ENCODE data around the gene ZFP82.
A peak's percentile ranks its signal among the peaks of the same experiment; 100 is the strongest.

ZFP82 gene

GRCh38 chr19:36409841-36410240 is 8.6 kb downstream of the ZFP82 start:
- H3K4me1 ChIP-seq (ENCODE audit: control insufficient read depth in 1 of 2, insufficient read depth in 2 of 2, low read length in 2 of 2): no peaks in the 10 kb centered on the region
- H3K36me3 ChIP-seq (ENCODE audit: control insufficient read depth in 1 of 2, insufficient read depth in 2 of 2, low read length in 2 of 2): peaks cover 21 to 60% of the 10 kb centered on the region in 2 donors
- H3K27me3 ChIP-seq (ENCODE audit: low read depth, low read length): no peaks in the 10 kb centered on the region
- no peak overlapping the region for H3K27ac ChIP-seq (ENCODE audit: low read length)
- H3K9me3 ChIP-seq (ENCODE audit: control insufficient read depth in 1 of 2, low read length in 2 of 2): peaks cover 0 to 10% of the 10 kb centered on the region in 2 donors
- peak overlapping the region in 1 of 2 donors; percentile 0 for H3K4me3 ChIP-seq (ENCODE audit: low read depth in 1 of 2, low read length in 2 of 2)

- Histone ChIP-seq H3K27ac (ENCODE audit: low read length) (no peak overlapping the region), H3K9me3 (ENCODE audit: control insufficient read depth in 1 of 2, low read length in 2 of 2) (peaks cover 0 to 13% of the 10 kb centered on the region in 2 donors), H3K27me3 (ENCODE audit: low read depth, low read length) (no peaks in the 10 kb centered on the region), H3K4me1 (ENCODE audit: control insufficient read depth in 1 of 2, insufficient read depth in 2 of 2, low read length in 2 of 2) (no peaks in the 10 kb centered on the region), H3K4me3 (ENCODE audit: low read depth in 1 of 2, low read length in 2 of 2) (no peak overlapping the region), H3K36me3 (ENCODE audit: control insufficient read depth in 1 of 2, insufficient read depth in 2 of 2, low read length in 2 of 2) (peaks cover 32 to 65% of the 10 kb centered on the region in 2 donors)
Observed at GRCh38 chr19:36408101-36408500, 10.3 kb downstream of the ZFP82 start.

DNA sequence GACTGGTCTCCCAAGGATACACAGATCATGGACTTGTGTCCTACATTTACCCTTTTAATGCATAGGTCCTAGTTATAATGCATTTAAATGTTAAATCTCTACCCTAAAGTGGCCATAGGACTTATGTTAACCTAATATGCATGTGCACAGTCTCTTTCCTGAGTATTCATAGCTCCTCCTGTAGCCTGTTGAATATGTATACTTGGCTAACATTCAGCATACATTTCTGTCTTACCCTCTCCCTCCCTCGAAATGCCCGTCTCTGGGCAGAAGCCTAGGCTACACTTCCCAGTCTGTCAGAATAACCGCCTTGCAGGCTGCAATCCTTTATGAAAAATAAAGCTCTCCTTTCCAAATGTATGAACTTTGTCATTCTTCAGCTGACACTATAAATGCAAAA is 13.9 kb downstream of the ZFP82 start:
- Histone ChIP-seq H3K27me3 (ENCODE audit: low read depth, low read length) (no peaks in the 10 kb centered on the region), H3K27ac (ENCODE audit: low read length) (no peak overlapping the region), H3K36me3 (ENCODE audit: control insufficient read depth in 1 of 2, insufficient read depth in 2 of 2, low read length in 2 of 2) (peaks cover 51 to 78% of the 10 kb centered on the region in 2 donors), H3K9me3 (ENCODE audit: control insufficient read depth in 1 of 2, low read length in 2 of 2) (peaks cover 5 to 18% of the 10 kb centered on the region in 2 donors), H3K4me3 (ENCODE audit: low read depth in 1 of 2, low read length in 2 of 2) (no peak overlapping the region), H3K4me1 (ENCODE audit: control insufficient read depth in 1 of 2, insufficient read depth in 2 of 2, low read length in 2 of 2) (no peaks in the 10 kb centered on the region)

DNA sequence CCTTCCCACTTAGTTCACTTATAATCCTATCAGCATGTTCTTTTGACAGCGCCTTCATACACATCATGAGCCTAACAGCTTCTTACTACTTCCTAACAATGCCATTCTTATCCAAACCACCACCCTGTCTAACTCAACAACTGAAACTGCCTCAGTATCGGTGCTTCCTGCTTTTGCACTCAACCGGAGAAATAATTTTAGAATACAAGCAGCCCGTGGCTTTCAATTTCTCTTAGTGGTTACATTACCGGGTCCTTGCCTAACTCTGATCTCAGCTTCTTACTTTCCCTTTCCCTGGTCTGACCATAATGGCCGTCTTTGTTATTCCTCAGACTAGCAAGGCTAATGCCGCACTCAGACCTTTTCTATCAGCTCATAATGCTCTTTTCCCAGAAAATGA is 17.0 kb downstream of the ZFP82 start:
- no peaks in the 10 kb centered on the region for H3K27me3 ChIP-seq (ENCODE audit: low read depth, low read length)
- peaks cover 38 to 77% of the 10 kb centered on the region in 2 donors for H3K36me3 ChIP-seq (ENCODE audit: control insufficient read depth in 1 of 2, insufficient read depth in 2 of 2, low read length in 2 of 2)
- H3K4me3 ChIP-seq (ENCODE audit: low read depth in 1 of 2, low read length in 2 of 2): peak overlapping the region in 1 of 2 donors; percentile 2
- H3K27ac ChIP-seq (ENCODE audit: low read length): no peak overlapping the region
- H3K4me1 ChIP-seq (ENCODE audit: control insufficient read depth in 1 of 2, insufficient read depth in 2 of 2, low read length in 2 of 2): no peaks in the 10 kb centered on the region
- H3K9me3 ChIP-seq (ENCODE audit: control insufficient read depth in 1 of 2, low read length in 2 of 2): peaks cover 5 to 12% of the 10 kb centered on the region in 2 donors

- H3K36me3 ChIP-seq (ENCODE audit: control insufficient read depth in 1 of 2, insufficient read depth in 2 of 2, low read length in 2 of 2): peaks cover 33 to 73% of the 10 kb centered on the region in 2 donors
- peaks cover 23 to 28% of the 10 kb centered on the region in 2 donors for H3K9me3 ChIP-seq (ENCODE audit: control insufficient read depth in 1 of 2, low read length in 2 of 2)
- peak overlapping the region in 1 of 2 donors; percentile 17 for H3K4me3 ChIP-seq (ENCODE audit: low read depth in 1 of 2, low read length in 2 of 2)
- H3K27me3 ChIP-seq (ENCODE audit: low read depth, low read length): no peaks in the 10 kb centered on the region
- no peak overlapping the region for H3K27ac ChIP-seq (ENCODE audit: low read length)
- H3K4me1 ChIP-seq (ENCODE audit: control insufficient read depth in 1 of 2, insufficient read depth in 2 of 2, low read length in 2 of 2): no peaks in the 10 kb centered on the region
Observed at GRCh38 chr19:36398571-36398970, 19.9 kb downstream of the ZFP82 start.

GRCh38 chr19:36392916-36393673 is 25.3 kb downstream of the ZFP82 start:
- H3K9me3 ChIP-seq (ENCODE audit: control insufficient read depth in 1 of 2, low read length in 2 of 2): peaks cover 44 to 57% of the 10 kb centered on the region in 2 donors
- peak overlapping the region; percentile 3 to 55 for H3K4me3 ChIP-seq (ENCODE audit: low read depth in 1 of 2, low read length in 2 of 2)
- H3K36me3 ChIP-seq (ENCODE audit: control insufficient read depth in 1 of 2, insufficient read depth in 2 of 2, low read length in 2 of 2): peaks cover 22 to 53% of the 10 kb centered on the region in 2 donors
- H3K27ac ChIP-seq (ENCODE audit: low read length): no peak overlapping the region
- H3K4me1 ChIP-seq (ENCODE audit: control insufficient read depth in 1 of 2, insufficient read depth in 2 of 2, low read length in 2 of 2): no peaks in the 10 kb centered on the region
- no peaks in the 10 kb centered on the region for H3K27me3 ChIP-seq (ENCODE audit: low read depth, low read length)

DNA sequence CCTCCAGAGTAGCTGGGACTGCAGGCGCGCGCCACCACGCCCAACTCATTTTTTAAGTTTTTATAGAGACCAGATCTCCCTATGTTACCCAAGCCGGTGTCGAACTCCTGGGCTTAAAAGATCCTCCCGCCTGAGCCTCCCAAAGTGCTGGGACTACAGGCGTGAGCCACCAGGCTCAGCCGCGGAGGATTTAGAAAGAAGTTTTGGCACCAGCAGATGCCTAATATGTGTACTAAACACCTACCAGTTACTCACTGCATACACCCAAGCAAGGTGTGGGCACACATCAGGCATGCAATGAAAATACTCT is 39.0 kb downstream of the ZFP82 start:
- no peaks in the 10 kb centered on the region for H3K9me3 ChIP-seq (ENCODE audit: control insufficient read depth in 1 of 2, low read length in 2 of 2)
- H3K27ac ChIP-seq (ENCODE audit: low read length): no peak overlapping the region
- no peaks in the 10 kb centered on the region for H3K27me3 ChIP-seq (ENCODE audit: low read depth, low read length)
- peak overlapping the region; percentile 91 to 94 for H3K4me3 ChIP-seq (ENCODE audit: low read depth in 1 of 2, low read length in 2 of 2)
- no peaks in the 10 kb centered on the region for H3K36me3 ChIP-seq (ENCODE audit: control insufficient read depth in 1 of 2, insufficient read depth in 2 of 2, low read length in 2 of 2)
- H3K4me1 ChIP-seq (ENCODE audit: control insufficient read depth in 1 of 2, insufficient read depth in 2 of 2, low read length in 2 of 2): peaks cover 9 to 12% of the 10 kb centered on the region in 2 donors

GRCh38 chr19:36378625-36379509 is 39.6 kb downstream of the ZFP82 start, which contains the start of gene ZFP14:
TSS of gene ZFP14 (minus strand) at chr19:36379201. CDS start at chr19:36367892, 11,309 bp downstream.
- Histone ChIP-seq H3K4me3 (ENCODE audit: low read depth in 1 of 2, low read length in 2 of 2) (peak within 1 kb of the TSS; percentile 91 to 94), H3K27ac (ENCODE audit: low read length) (peak within 1 kb of the TSS; percentile 83), H3K9me3 (ENCODE audit: control insufficient read depth in 1 of 2, low read length in 2 of 2) (no peaks in the 10 kb centered on the region), H3K36me3 (ENCODE audit: control insufficient read depth in 1 of 2, insufficient read depth in 2 of 2, low read length in 2 of 2) (no peaks in the 10 kb centered on the region), H3K27me3 (ENCODE audit: low read depth, low read length) (no peaks in the 10 kb centered on the region), H3K4me1 (ENCODE audit: control insufficient read depth in 1 of 2, insufficient read depth in 2 of 2, low read length in 2 of 2) (peaks cover 9 to 12% of the 10 kb centered on the region in 2 donors)

DNA sequence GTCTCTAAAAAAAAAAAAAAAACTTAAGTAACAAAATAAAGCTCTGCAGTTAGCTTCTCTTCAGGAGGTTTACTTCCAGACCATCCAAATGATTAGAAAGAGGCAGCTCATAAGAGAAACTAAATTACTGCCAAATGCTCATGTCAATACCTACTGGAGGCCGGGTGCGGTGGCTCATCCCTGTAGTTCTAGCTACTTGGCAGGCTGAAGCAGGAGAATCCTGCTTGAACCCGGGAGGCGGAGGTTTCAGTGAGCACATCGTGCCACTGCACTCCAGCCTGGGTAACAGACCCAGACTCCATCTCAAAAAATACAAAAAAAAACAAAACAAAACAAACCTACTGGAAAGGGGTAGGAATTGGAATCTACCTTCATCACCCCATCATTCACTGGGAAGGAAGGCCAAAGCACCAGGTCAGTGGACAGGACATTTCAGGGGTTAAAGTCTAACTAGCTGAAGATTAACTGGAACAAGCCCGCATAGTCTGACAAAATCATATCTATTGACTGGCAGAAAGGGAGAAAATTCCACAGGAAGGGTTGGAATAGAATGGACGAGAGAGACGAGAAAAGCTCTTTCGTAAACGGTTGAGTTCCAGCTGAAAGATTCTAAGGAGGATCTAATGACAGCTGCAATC is 40.8 kb downstream of the ZFP82 start:
- Histone ChIP-seq H3K27ac (ENCODE audit: low read length) (peak overlapping the region; percentile 83), H3K36me3 (ENCODE audit: control insufficient read depth in 1 of 2, insufficient read depth in 2 of 2, low read length in 2 of 2) (no peaks in the 10 kb centered on the region), H3K9me3 (ENCODE audit: control insufficient read depth in 1 of 2, low read length in 2 of 2) (no peaks in the 10 kb centered on the region), H3K27me3 (ENCODE audit: low read depth, low read length) (no peaks in the 10 kb centered on the region), H3K4me1 (ENCODE audit: control insufficient read depth in 1 of 2, insufficient read depth in 2 of 2, low read length in 2 of 2) (peaks cover 9 to 12% of the 10 kb centered on the region in 2 donors), H3K4me3 (ENCODE audit: low read depth in 1 of 2, low read length in 2 of 2) (peak overlapping the region; percentile 91 to 94)

DNA sequence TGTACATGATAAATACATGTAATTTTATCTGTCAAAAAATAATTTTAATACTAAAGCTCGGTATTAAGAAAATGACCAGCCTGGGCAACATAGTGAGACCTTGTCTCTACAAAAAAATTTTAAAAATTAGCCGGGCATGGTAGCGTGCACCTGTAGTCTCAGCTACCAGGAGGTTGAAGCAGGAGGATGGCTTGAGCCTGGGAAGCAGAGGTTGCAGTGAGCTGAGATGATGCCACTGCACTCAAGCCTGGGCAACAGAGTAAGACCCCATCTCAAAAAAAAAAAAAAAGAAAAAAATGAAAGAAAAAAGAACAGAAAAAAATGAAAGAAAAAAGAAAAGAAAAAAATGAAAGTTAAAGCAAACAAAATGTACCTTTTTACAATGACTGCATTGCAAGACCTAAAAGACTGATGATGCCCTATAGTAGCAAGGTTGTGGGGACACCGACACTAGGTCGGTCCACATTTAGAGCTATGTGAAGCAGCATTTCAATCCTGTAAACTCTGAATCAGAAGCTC is 44.7 kb downstream of the ZFP82 start:
- H3K4me1 ChIP-seq (ENCODE audit: control insufficient read depth in 1 of 2, insufficient read depth in 2 of 2, low read length in 2 of 2): peaks cover 9 to 12% of the 10 kb centered on the region in 2 donors
- H3K9me3 ChIP-seq (ENCODE audit: control insufficient read depth in 1 of 2, low read length in 2 of 2): peaks cover 0 to 4% of the 10 kb centered on the region in 2 donors
- H3K27ac ChIP-seq (ENCODE audit: low read length): no peak overlapping the region
- no peaks in the 10 kb centered on the region for H3K36me3 ChIP-seq (ENCODE audit: control insufficient read depth in 1 of 2, insufficient read depth in 2 of 2, low read length in 2 of 2)
- no peaks in the 10 kb centered on the region for H3K27me3 ChIP-seq (ENCODE audit: low read depth, low read length)
- no peak overlapping the region for H3K4me3 ChIP-seq (ENCODE audit: low read depth in 1 of 2, low read length in 2 of 2)

DNA sequence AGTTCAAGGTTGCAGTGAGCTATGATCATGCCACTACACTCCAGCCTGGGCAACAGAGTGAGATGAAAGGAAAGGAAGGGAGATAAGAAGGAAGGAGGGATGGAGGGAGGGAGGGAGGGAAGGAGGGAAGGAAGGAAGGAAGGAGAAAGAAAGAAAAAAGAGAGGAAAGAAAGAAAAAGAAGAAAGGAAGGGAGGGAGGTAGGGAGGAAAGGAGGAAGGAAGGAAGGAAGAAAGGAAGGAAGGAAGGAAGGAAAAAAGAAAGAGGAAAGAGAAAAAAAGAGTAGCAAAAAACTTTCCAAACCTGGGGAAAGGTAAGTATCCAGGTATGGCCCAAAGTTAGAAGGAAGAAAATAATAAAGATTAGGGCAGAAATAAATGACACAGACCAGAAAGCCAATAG is 46.6 kb downstream of the ZFP82 start:
- H3K27ac ChIP-seq (ENCODE audit: low read length): no peak overlapping the region
- peaks cover 0 to 6% of the 10 kb centered on the region in 2 donors for H3K9me3 ChIP-seq (ENCODE audit: control insufficient read depth in 1 of 2, low read length in 2 of 2)
- H3K4me1 ChIP-seq (ENCODE audit: control insufficient read depth in 1 of 2, insufficient read depth in 2 of 2, low read length in 2 of 2): no peaks in the 10 kb centered on the region
- H3K36me3 ChIP-seq (ENCODE audit: control insufficient read depth in 1 of 2, insufficient read depth in 2 of 2, low read length in 2 of 2): peaks cover 4 to 17% of the 10 kb centered on the region in 2 donors
- H3K4me3 ChIP-seq (ENCODE audit: low read depth in 1 of 2, low read length in 2 of 2): no peak overlapping the region
- H3K27me3 ChIP-seq (ENCODE audit: low read depth, low read length): no peaks in the 10 kb centered on the region

Measured in muscle layer of duodenum (tissue), 2 donors.